GM18505 (cell line): Measurements from ENCODE around the gene CEP295NL.
A peak's percentile ranks its signal among the peaks of the same experiment; 100 is the strongest.

Source experiments
- ATAC-seq: cut with Tn5 transposase; IDR thresholded peaks from one replicate; pipeline ENCODE4 v1.9.1; 2021; ENCODE audit not compliant: unreplicated experiment
- POLR2A ChIP-seq: IDR thresholded peaks from 4 replicates; pipeline ENCODE4 v1.6.1; 2011; ENCODE audit warnings: borderline replicate concordance; ENCODE audit not compliant: insufficient read depth, insufficient read length; ENCODE audit errors: extremely low read depth

The CEP295NL gene

GRCh38 chr17:78840780-78841611 is 62.0 kb downstream of the CEP295NL start, which contains the start of gene USP36:
Gene USP36, minus strand, starts transcription at chr17:78840814. Its CDS starts 4,451 bp downstream, at chr17:78836363.
- ATAC-seq = peak; percentile 83

More at GRCh38 chr17:78840780-78841611, 62.0 kb downstream of the CEP295NL start, which contains the start of gene USP36:
- TF ChIP-seq POLR2A = peak; percentile 86
